GM18907 (cell line): ENCODE measurements around the gene PLAGL1.

Experiments
- ATAC-seq: cut with Tn5 transposase; IDR thresholded peaks from one replicate; pipeline ENCODE4 v1.9.1; 2021; ENCODE audit warnings: mild to moderate bottlenecking, moderate library complexity; ENCODE audit not compliant: unreplicated experiment

The PLAGL1 gene

DNA sequence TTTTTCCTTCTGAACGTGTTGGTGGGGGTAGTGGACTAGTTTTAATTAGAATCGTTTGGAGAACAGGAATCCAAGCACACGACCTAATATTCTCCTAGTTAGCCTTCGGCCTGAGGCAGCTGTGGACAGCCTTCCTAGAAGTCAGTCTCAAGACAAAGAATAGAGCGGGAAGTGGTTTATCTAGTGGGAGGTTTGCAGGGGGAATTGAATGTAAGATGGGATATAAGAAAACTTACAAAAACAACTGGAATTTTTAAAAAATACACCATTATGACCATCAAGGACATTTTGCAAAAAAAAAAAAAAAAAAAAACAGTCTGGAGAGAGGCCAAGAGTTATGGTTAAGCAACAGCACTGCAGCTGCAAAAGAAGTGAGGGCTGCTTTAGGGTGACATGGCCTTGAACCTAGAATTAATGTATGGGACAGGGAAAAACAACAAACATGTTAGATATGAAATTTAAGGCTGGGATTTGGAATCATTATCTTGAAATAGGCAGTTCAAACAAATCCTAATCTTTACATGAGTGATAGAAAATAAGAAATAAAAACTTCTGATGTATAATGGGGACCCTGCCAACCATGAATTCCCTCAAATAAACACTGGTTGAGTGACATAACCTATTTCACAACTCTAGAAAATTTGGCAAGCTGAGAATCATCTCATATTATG lies 40.2 kb downstream of the PLAGL1 start:
- no peak for ATAC-seq

DNA sequence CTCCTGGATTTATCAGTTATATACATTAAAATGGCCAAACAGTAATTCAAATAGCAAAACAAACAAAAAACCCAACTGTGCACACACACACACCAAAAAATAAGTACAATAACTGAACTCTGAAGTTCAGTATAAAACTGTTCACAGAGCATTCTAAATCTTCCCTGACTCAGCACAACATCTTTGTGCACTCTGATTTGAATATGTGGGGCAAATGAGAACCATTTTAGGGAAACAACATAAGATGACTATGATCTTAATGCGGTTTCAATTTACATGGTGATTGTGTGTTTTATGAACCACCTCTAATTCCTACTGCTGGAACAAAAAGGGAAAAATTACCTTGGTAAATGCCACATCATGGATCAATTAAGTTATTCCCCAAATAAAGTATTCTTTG lies 41.7 kb downstream of the PLAGL1 start:
- ATAC-seq, result no peak

DNA sequence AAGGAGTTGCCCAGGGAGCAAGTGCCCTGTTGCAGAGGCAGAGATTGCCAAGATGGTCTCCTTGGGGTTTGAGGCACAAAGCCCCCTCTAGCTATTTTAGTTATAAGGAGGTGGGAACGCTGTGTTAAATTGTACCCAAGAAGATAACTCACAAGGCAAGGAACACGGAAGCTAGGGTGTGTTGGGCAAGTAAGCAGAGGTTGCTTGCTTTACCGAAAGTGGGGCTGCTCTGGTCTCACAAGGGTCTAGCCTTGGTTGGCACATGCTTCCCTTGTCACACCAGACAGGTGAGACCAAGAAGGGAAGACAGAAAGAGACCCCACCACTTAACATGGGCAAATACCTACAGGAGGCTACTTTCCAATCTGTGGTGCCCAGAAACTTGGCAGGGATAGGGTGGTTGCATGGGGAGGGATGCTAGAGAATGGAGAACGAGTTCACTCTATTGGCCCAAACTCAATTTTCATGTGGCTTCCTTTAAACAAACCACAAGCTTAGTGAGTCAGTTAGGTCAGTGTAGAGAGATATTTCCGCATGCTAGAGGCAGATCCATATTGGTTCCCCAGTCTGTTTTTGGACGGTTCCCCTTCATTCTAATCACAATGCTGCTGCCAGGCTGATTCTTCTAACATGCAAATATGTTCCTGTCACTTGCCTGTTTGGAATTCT lies 42.4 kb downstream of the PLAGL1 start:
- no peak for ATAC-seq

DNA sequence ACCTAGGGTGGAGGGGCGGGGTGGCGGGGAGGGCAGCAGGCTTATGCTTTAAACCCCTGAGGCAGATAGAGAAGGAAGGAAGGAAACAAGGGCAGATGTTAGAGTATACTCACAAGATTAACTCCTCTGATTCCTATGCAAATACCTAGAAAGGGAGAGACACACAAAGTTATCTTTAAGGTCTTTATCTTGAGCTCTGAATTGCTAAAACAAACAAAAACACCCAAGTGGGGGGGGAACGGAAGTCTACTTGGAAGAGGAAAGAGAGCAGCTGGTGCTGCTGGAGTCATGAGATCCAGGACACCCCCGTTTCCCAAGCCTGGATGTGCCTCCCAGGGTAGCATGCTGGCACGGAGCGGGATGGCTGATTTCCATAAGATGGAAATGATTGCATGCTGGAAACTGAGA lies 43.4 kb downstream of the PLAGL1 start:
- no peak for ATAC-seq

DNA sequence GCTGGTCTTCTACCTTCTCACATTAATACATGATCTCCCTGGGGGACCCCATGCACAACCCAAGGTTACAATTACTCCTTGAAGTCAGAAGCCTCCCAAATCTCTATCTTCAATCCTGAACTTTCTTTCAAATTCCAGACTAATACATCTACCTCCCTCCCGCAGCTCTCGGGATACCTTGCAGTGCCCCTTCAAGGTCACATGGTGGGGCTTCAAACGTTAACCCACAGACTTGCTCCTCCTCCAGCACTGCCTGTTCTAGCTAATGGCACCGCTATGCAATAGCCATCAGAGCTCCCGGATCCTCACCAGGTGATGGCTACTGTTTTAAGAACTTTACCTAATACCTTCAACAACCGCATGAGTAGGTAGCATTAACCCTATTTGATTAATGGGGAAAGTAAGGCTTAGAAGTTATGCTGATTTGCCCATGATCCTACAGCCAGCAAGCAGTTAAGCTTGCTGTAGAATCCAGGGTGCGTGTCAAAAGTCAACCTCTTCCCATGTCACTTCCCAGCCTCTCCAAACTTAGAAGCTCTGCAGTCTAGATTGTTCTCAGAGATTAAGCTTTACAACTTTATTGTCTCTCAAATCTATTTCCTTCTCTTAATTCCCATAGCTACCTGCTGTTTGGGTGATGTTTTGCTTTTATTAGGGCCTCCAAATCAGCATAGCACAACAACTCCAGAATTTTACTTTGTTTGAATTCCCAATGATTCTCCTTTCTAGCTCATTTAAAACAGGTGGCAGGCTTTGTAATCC lies 44.7 kb downstream of the PLAGL1 start:
- ATAC-seq, result no peak

DNA sequence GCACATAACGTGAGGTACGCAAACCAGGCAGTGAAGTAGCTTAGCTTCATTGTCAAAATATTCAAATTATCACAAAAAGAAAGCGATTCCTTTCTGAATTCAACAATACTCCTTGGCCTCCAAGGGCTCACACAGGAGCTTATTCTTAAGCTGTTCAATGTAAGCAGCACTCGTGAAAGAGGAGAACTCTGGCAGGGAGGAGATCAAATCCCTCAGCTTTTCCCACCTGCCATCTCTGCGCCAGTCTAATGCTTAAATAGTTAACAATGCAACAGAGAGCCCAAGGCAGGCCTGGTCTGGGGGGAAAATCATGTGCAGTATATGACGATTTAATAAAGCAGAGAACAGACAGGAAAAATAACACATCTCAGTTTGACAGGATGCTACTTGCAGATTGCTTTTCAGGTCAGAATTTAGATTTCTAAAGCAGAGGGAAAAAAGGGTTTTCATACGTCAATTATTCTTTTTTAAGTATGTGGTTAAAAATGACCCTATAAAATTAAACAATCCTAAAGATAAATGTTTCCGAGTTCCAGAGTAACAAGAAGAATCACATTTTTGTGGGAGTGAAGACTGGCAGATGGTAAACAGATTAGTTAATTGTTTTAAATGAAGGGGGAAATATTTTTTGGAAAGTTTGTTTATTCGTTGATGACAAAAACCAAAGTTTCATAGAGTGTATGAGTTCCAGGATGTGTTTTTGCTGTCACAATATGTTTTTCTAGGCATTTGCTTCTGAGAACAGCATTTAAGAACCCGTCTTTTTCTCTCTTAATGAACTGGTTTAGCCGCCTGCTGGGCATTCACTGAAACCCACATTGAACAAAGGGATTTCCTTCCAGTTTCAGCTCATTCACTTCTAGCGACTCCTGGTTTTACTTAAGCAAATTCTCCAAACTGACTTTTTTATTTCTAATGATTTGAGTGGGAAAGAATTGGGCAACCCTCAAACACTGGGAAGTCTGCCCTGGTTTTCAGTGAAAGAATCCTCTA lies 45.9 kb downstream of the PLAGL1 start:
- no peak for ATAC-seq

DNA sequence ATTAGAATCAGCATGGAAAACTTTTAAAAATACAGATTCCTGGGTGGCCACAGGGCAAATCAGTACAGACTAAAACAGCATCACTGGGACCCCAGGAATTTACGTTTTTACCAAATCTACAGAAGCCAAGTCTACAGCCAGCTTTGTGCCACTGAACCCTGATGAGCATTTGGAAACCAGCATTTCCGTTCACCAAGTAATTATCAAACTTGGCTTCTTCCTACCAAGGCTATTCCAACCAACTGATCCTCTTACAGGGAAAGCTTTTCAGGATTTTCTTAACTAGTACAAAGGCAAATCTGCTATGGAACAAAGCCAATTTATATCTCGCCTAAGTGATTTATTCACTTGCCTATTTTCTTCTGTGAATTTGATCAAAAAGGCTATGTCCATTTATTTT lies 47.0 kb downstream of the PLAGL1 start:
- no peak for ATAC-seq

DNA sequence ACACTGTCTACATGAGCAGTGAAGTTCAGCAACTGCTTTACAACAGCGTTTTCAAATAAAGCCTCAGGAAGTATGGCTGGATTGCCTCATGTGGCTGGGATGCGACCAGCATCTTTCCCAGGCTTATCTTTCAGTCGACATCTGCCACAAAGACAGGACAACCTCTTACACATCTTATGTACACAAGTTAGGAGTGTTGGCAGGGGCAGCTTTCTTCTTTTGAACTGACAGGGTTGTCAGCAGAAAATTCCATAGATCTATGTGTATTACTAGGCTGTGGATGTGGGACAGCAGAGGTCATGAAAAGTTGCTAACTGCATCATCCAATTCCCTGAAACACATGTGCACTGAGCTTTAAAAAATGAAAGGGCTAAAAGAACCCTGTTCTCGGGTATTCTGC lies 48.1 kb downstream of the PLAGL1 start:
- ATAC-seq, result no peak

DNA sequence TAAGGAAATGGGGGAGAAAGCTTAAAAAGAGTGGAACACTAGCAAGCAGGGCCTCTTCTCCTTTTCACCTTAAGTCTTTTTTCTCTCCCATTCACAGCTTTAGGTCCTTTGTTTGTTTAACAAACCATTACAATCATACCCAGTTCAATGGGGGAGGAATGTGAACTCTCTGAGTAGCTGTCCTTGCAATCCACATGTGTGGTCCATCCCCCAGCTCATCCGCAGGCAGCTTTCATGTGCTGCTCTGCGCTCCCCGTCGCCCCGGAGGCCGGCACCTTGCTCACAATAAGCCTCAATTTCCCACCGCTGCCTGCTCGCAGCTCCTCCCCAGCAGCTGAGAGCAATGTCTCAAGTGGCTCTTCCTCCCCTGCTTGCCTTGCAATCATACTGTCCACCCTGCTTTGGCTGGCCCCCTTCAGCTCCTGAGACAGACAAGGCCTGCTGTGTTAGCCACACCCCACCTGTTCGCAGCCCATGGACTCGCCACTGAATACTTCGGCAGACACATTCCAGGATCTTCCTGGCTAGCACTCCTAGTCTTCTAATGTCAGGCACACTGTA lies 49.1 kb downstream of the PLAGL1 start:
- no peak for ATAC-seq

DNA sequence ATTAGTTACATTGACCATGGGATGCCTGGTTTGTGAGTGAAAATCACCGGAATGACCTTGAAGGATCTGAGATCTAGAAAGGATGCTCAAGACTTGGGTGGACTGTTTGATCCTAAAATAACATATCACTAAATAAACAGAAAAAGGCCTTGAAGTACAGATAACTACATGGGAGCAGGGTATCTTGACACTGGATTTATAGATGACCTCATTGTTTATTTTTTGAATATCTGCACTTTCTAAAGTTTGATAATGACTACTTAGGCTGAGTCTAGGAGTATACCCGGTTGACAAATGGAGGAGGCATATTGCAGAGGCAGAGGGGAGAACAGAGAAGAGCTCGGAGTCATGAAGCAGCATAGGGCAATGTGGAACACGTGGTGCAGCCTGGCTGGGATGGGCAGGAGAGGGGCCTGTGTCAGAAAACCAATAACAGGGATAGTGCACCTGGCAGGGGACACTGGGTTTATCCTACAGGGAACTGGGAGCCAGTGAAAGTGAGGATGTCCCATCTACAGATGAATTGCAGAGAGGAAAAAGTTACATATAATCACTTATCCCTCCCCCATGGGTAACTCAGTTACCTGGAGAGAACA lies 50.3 kb downstream of the PLAGL1 start:
- ATAC-seq, result no peak

DNA sequence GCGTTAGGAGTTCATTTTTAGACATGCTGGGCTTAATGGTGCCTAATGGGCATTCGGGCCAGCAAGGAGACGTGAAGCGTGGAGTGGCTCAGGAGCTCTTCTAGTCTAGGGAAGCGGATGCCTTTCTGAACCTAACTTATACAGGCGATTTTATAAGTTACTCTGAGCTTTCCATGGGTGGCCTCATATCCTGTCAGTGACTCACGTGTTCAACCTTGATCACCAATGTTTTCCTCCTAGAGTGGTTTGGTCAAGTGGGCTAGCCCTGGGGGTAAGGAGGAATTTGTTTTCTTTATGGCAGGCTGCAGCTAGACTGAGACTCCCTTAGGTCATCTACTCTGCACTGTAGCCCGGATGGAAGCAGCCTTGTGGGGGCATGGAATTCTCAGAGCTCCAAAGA lies 52.1 kb downstream of the PLAGL1 start:
- no peak for ATAC-seq

DNA sequence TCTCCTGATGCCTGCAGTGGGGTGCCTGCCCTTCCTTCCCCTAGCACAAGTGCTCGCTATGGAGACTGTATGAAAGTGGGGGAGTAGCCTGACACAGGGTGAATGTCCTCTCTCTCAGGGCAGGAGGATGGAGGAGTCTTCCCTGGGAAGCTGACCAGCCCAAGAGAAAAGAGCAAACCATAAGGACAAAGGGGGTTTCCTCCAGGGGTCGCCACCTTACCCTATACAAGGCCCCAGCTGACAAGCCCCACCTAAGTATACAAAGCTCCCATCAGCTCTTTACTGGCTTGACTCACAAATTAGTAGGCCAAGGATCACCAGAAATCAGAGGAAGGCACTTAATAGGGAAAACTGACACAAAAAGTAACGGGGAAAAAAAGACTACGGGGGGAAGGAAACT lies 54.1 kb downstream of the PLAGL1 start:
- no peak for ATAC-seq

DNA sequence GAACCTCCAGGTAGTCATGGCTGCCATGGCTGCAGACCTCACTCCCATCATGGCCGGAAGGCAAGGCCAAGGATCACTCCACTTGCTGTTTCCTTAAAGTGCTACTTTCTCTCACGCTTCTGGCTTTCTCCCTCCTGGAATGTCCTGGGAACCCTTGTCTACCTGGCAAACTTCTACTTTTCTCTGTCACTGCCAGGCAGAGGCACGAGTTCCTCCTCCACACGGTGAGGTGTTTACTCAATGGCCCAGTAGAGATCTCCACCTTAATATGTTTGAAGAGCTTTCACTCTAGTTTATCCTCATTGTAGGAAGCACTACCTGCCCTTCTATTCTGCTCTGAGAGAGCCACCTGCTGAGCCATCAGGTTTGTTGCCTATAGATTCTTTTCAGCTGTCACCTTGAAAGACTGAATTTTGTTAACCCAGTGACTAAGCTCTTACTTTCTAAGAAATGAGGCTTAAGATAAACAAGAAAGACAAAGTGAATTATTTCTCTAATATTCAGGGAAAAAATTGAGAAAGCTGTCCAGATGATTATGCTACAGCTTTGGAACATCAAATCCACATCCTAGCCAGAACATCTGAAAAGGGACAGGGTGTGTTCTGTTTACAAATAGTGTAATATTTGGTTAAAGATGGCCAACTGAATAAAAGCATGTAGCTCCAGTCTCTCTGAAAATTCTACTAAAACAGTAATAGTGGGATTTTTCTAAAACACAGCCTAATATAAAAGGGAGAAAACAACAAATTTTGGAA lies 54.9 kb downstream of the PLAGL1 start:
- no peak for ATAC-seq

DNA sequence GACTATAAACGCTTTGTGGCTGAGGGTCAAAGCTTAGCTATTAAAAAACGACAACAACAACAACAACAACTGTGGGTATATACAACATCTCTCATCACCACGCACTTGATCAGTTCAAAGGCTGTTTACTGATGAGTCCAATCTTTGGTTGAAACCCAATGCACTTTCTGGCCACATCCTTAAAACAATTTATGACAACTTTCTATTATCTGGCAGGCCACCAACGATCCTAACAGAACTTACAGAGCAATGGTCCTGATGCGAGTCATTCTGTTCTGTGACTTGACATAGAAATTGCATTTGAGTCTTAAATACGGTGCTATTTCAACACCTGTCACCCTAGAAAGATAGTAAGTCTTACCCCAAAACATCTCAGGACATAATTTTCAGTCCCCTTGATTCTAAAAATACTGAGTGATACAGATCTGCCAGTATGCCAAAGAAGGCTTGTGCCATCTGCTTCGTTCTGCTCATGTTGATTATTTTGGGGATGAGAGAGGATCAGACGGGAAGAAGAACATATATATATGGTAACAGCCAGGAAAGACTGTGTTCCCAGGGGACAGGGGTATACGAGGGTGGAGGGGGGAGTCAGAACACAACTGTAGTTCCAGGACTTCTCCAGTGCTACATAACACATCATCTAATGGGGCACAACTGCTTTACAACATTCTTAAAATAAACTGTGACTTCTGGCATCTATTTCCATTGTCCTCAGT lies 55.8 kb downstream of the PLAGL1 start:
- ATAC-seq, result no peak

DNA sequence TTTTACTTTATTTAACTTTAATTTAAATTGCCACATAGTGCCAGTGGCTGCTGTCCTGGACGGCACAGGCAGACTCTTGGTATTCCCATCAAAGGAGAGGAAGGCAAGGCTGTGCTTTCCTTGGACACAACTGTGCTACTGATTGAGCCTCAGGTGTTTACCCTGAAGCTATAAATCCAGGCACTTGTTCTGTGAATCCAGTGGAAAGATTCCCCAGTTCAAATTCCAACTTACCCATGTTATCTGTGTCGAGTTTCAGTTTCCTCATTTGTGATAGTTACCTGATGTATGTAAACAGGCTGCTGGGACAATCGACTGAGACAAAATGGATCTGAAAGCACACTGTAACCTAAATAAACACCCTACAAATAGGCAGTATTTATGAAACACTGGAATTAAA lies 57.2 kb downstream of the PLAGL1 start:
- ATAC-seq, result no peak

DNA sequence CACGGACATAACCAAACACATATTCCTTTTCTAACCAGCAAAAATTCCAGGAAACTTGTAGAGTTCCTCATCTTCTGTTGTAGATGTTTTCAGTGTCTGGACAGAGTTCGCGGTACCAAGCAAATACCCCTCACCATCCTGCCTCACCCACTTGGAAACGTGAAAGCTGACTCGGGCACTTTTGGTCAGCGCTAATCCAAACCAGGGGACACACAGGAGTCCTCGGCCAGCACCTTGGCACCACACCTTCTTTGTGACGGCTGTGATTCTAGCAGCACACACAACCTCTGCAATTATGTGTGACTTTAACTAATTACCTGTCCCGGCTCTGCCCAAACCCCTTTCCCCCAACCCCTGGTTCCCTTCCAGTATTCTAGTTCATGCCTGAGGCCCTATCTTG lies 58.1 kb downstream of the PLAGL1 start:
- ATAC-seq, result no peak

DNA sequence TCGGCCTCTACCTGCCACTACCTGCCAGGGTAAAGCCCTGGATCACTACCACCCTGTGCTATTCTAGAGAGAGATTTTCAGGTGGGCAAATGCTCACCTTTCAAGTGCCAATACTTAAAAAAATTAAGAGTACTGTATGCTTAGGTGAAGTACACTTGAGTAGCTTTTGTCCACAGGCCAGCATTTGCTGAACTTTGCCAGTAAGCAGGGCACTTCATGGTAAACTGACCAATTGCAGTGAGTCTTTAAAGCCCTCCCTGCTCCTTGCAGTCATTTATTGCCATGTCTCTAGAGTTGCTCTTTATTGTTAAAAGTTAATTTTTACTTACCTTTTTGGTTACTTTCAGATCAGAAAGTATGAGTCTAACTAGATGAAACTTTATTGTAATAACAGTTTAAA lies 58.5 kb downstream of the PLAGL1 start:
- no peak for ATAC-seq

DNA sequence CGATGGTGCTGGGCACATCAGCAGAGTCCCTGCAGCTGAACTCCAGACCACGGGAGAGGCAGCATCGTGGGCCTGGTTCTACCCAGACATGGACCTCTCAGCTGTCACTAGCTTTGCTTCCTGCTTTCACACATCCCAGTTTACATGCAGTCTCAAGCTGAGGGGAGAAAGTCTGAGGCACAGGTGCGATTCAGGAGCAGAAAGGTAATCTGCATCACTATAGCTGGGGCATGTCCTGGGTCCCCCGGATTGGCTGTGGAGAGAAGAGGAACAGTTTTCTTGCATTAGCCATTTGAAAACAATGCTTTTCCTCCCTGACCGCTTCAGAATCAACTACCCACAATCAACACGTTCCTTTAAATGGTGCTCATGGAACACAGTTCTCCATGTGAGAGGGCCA lies 59.9 kb downstream of the PLAGL1 start:
- no peak for ATAC-seq
